Neural crest cell (in vitro differentiated cells): ENCODE data around the gene MAML3. TPM values are rescaled to one million over a fixed set of nuclear protein-coding genes. Genes with fewer than 3 reads are reported as not detected.

ENCODE experiments used
- DNase-seq: peaks from one replicate; pipeline ENCODE4 v3.0.0; 2021; ENCODE audit warnings: low read depth, mixed read lengths, low spot score
- H3K27ac Mint-ChIP-seq: one replicate; pipeline ENCODE4 v1.8.0; 2021; ENCODE audit warnings: mild to moderate bottlenecking, mixed read lengths; ENCODE audit not compliant: unreplicated experiment
- H3K27me3 Mint-ChIP-seq: 2 replicates; pipeline ENCODE4 v1.8.0; 2021; ENCODE audit warnings: low read depth, mild to moderate bottlenecking, mixed read lengths
- H3K36me3 Mint-ChIP-seq: 2 replicates; pipeline ENCODE4 v1.8.0; 2021; ENCODE audit warnings: low read depth, mild to moderate bottlenecking, mixed read lengths
- H3K4me1 Mint-ChIP-seq: 2 replicates; pipeline ENCODE4 v1.8.0; 2021; ENCODE audit warnings: mixed read lengths
- H3K4me3 Mint-ChIP-seq: one replicate; pipeline ENCODE4 v1.8.0; 2021; ENCODE audit warnings: mild to moderate bottlenecking, mixed read lengths
- H3K9me3 Mint-ChIP-seq: 2 replicates; pipeline ENCODE4 v1.8.0; 2021; ENCODE audit warnings: mixed read lengths
- total RNA-seq: library from RNA; stranded (reverse); gene quantifications from 2 replicates; pipeline ENCODE4 v1.2.1, GENCODE V29; 2021
- TF ChIP-seq, protein P1 (sequence below): fragments of 200-600 bp; sonication (generic); conservative IDR thresholded peaks from 2 replicates; pipeline ENCODE4 v1.5.0; 2021; ENCODE audit warnings: antibody characterized with exemption, mild to moderate bottlenecking

Gene MAML3
- total RNA-seq, 1 donor from 2014 or later = 21.8 TPM

DNA sequence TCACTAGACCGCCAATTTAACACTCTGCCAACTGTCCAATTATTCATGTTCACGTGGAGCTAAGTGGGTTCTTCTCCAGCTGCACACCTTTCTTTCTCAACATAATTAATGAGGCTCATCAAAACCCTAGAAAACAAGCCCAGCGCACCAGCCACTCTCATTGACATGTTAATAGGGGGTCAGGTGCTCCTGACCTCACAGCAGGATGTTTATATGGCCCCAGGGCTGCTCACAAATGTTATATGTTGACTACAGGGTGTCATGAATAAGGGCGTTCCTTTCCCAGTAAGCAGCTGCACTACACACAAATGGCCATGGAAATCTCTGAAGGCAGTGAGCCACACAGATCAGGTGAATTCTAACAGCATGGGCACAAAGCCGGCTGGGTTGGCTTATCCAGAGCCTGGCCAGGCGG, 278.6 kb downstream of the MAML3 start:
- Mint-ChIP-seq H3K4me1 (peaks cover 60% of the 10 kb centered on the region), H3K4me3 (peak overlapping the region; percentile 58), H3K27me3 (no peaks in the 10 kb centered on the region), H3K9me3 (no peaks in the 10 kb centered on the region), H3K36me3 (peaks cover 7% of the 10 kb centered on the region), H3K27ac (peak overlapping the region; percentile 67)
- TF ChIP-seq, protein P1, sequence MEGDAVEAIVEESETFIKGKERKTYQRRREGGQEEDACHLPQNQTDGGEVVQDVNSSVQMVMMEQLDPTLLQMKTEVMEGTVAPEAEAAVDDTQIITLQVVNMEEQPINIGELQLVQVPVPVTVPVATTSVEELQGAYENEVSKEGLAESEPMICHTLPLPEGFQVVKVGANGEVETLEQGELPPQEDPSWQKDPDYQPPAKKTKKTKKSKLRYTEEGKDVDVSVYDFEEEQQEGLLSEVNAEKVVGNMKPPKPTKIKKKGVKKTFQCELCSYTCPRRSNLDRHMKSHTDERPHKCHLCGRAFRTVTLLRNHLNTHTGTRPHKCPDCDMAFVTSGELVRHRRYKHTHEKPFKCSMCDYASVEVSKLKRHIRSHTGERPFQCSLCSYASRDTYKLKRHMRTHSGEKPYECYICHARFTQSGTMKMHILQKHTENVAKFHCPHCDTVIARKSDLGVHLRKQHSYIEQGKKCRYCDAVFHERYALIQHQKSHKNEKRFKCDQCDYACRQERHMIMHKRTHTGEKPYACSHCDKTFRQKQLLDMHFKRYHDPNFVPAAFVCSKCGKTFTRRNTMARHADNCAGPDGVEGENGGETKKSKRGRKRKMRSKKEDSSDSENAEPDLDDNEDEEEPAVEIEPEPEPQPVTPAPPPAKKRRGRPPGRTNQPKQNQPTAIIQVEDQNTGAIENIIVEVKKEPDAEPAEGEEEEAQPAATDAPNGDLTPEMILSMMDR = no peak
- DNase-seq = peak; percentile 38

DNA sequence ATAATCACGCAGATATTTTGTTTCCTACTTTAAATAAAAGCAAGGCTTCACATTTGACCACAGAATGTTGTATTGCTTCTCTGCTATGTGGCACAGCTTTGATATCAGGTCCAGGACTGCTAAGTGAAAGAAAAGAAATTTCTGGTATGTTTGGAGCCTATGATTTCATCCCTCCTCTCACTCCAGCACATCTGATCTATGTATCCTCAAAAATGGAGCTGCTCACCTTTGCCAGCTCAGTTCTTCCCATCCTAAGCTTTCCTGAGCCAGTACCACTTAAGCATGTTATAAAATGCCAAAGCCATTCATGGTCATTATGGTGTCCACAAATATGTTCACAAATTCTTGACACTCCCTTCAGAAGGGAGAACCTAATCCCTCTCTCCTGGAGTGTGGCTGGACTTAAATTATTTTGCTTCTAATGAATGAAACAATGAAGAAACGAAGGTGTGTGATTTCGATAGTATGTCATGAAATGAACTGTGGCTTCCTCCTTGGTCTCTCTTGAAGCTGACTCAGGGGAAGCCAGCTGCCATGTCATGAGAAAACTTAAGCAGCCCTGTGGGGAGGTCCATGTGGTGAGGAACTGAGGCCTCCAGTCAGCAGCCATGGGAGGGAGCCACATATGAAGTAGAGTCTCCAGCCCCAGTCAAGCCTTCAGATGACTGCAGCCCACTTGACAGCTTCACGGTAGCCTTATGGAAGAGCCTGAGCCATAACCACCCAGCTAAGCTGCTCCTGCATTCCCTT, 280.7 kb downstream of the MAML3 start:
- H3K9me3 Mint-ChIP-seq = no peaks in the 10 kb centered on the region
- peak overlapping the region; percentile 43 for H3K27ac Mint-ChIP-seq
- TF ChIP-seq, protein P1 = no peak
- peaks cover 9% of the 10 kb centered on the region for H3K36me3 Mint-ChIP-seq
- DNase-seq = no peak
- H3K27me3 Mint-ChIP-seq = no peaks in the 10 kb centered on the region
- no peak overlapping the region for H3K4me3 Mint-ChIP-seq
- peaks cover 61% of the 10 kb centered on the region for H3K4me1 Mint-ChIP-seq

- TF ChIP-seq, protein P1 = no peak
- Mint-ChIP-seq H3K27ac (no peak overlapping the region), H3K36me3 (peaks cover 9% of the 10 kb centered on the region), H3K4me1 (peaks cover 59% of the 10 kb centered on the region), H3K4me3 (peak overlapping the region; percentile 1), H3K9me3 (no peaks in the 10 kb centered on the region), H3K27me3 (no peaks in the 10 kb centered on the region)
- no peak for DNase-seq
Measured at GRCh38 chr4:139872274-139872673, 281.7 kb downstream of the MAML3 start.

DNA sequence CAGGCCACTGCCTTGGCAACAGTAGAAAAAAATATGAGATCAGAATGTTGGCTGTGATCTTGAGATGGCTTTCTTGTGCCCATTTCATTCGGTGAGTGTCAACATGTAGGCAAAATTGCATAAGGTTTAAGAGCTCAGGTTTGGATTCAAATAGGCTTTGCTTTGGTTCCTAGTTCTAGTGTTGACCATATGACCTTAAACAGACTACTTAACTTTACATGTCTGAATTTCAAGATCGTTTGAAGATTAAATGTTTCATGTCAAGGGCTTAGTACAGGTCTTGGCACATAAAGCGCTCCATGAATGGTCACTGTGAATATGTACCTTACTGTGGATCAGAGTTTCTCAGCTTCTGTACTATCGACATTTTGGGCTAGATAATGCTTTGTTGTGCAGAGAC, 284.2 kb downstream of the MAML3 start:
- no peaks in the 10 kb centered on the region for H3K27me3 Mint-ChIP-seq
- peaks cover 57% of the 10 kb centered on the region for H3K4me1 Mint-ChIP-seq
- peaks cover 12% of the 10 kb centered on the region for H3K36me3 Mint-ChIP-seq
- H3K4me3 Mint-ChIP-seq = no peak overlapping the region
- H3K27ac Mint-ChIP-seq = no peak overlapping the region
- no peaks in the 10 kb centered on the region for H3K9me3 Mint-ChIP-seq
- TF ChIP-seq, protein P1 = no peak
- DNase-seq = no peak

DNA sequence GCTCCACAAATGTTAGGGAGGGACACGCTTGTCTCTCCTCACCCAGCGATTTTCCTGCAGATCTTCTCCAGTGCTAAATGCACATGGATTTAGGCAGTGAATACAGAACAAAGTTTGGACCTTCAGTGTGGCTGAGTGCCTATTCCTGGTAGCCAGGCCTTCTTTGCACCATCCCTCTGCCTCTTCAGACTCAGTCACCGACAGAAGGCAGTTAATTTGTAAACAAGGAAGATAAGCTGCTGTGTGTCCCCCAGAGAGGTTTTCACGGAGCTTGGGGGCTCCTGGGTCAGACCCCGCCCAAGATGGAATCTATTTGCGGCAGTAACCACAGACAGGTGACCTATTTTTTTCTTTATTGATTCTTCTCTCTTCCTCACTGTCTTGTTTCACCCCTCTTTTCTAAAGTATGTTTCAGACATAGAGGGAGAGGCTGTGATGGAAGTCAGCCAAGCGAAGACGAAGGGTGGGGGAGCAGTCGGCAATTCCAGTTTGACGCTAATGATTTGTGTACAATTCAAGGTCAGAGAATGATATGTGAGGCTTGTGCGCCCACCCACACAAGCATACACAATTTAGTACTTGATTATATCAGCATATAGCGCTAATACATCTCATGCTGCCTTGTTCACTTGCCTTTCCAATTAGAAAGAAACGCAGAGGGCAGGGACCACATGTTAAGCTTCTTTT, 287.6 kb downstream of the MAML3 start:
- peak overlapping the region; percentile 86 for H3K27ac Mint-ChIP-seq

More for the DNA sequence above, 287.6 kb downstream of the MAML3 start:
- Mint-ChIP-seq H3K36me3 (peaks cover 5% of the 10 kb centered on the region), H3K9me3 (no peaks in the 10 kb centered on the region), H3K4me3 (peak overlapping the region; percentile 27), H3K4me1 (peaks cover 35% of the 10 kb centered on the region), H3K27me3 (no peaks in the 10 kb centered on the region)
- no peak for DNase-seq
- TF ChIP-seq, protein P1 = no peak
